ENCODE data around the gene AMY1C.

DNA sequence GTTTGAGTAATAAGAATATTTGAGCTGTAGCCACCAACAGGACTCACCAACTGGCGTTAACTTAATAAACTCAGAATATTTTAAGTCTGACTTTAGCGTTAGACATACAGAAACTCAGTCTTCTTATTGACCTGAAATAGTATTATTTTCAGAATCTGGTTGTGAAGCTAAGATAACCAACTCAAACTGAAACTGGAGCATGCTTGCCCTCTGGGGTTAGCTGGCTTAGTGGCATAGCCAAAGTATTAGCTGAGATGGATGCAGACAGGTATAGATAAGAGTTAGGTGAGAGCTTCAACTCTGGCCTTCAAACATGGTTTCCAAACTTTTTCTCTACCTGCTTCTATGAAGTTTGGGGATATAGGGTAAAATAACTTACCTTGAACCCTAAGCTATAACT, 40.5 kb downstream of the AMY1C start:
- TF ChIP-seq, protein P1, sequence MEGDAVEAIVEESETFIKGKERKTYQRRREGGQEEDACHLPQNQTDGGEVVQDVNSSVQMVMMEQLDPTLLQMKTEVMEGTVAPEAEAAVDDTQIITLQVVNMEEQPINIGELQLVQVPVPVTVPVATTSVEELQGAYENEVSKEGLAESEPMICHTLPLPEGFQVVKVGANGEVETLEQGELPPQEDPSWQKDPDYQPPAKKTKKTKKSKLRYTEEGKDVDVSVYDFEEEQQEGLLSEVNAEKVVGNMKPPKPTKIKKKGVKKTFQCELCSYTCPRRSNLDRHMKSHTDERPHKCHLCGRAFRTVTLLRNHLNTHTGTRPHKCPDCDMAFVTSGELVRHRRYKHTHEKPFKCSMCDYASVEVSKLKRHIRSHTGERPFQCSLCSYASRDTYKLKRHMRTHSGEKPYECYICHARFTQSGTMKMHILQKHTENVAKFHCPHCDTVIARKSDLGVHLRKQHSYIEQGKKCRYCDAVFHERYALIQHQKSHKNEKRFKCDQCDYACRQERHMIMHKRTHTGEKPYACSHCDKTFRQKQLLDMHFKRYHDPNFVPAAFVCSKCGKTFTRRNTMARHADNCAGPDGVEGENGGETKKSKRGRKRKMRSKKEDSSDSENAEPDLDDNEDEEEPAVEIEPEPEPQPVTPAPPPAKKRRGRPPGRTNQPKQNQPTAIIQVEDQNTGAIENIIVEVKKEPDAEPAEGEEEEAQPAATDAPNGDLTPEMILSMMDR (conservative IDR thresholded peaks at IDR 0.05; ENCODE audit: low read length) = no peak
- TF ChIP-seq EZH2phosphoT487 (IDR thresholded peaks at IDR 0.05; ENCODE audit: borderline replicate concordance) = no peak
